ENCODE data around the gene ATRNL1.
A peak's percentile ranks its signal among the peaks of the same experiment; 100 is the strongest.

The ATRNL1 gene

DNA sequence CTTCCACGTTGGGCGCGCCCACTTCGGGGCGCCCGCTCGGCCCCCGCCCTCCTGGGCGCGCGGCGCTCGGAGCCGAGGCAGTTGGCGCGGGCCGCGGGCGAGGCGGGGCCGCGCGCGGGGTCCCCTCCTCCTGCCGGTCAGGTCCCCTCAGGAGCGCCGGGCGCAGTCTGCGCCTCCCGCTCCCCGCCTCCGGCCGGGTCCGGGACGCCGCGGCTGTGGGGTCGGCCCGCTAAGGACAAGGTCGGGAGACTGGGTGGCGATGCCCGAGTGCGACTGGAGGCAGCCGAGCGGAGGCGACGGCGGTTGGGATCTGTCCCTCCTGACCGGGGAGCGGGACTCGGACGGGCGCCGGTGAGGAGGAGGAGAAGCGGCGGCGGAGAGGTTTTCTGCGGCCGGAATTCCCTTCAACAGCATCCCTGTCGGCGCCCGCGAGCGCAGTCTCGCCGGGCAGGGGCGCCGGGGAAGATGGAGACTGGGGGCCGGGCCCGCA is at the start of gene ATRNL1:
TSS of gene ATRNL1 (plus strand) at position 80 of the 490 bp plus-strand sequence. CDS start at position 466, 386 bp downstream.
- Mint-ChIP-seq H3K36me3 (ENCODE audit: low read depth) (no peaks in the 10 kb centered on the region), H3K27ac (no peak within 1 kb of the TSS), H3K4me3 (peak within 1 kb of the TSS; percentile 65), H3K27me3 (peaks cover 53% of the 10 kb centered on the region), H3K4me1 (ENCODE audit: low read depth) (peaks cover 6% of the 10 kb centered on the region), H3K9me3 (no peaks in the 10 kb centered on the region)
- intact Hi-C loops (cut with micrococcal nuclease) = no loop called here

DNA sequence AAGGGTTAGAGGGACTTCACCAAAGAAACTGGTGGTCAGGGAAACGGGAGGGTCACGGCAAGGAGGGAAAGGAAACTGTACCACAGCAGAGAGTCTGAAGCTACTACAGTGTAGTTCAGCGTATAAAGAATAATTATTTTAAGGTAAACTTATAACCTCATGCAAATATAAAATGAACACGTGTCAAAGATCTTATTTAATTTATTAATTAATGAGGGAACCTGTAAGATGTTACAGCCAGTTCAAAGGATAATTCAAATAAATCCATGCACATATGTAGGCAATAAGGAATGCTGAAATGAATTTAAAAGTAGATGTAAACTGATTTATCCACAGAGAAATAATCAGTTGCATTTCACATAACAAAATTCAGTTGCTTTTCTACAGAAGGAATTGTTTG is 49.4 kb upstream of the ATRNL1 start:
- intact Hi-C loops (cut with micrococcal nuclease) = no loop called here
- Mint-ChIP-seq H3K27me3 (no peaks in the 10 kb centered on the region), H3K4me3 (no peak overlapping the region), H3K36me3 (ENCODE audit: low read depth) (no peaks in the 10 kb centered on the region), H3K9me3 (no peaks in the 10 kb centered on the region), H3K27ac (no peak overlapping the region), H3K4me1 (ENCODE audit: low read depth) (no peaks in the 10 kb centered on the region)

DNA sequence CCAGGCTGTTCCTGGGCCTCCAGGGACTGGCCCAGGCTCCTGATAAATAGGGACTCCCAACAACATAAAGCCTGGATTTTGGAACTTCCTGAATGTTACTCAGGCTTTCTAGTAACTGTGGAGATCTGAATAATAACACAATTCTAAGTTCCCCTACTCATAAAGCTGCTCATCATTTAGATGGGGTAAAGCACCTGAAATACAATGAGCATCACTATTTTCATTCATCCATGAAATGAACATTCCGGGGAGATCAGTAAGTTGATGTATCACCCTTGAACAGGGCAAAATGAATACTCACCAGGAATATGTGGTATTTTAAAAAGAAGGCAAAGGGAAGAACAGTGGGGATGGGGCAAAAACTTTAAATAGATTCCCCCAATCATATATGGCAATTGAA is 48.3 kb upstream of the ATRNL1 start:
- H3K27ac Mint-ChIP-seq = no peak overlapping the region
- intact Hi-C loops (cut with micrococcal nuclease) = no loop called here
- H3K4me1 Mint-ChIP-seq (ENCODE audit: low read depth) = no peaks in the 10 kb centered on the region
- H3K9me3 Mint-ChIP-seq = no peaks in the 10 kb centered on the region
- no peaks in the 10 kb centered on the region for H3K27me3 Mint-ChIP-seq
- no peak overlapping the region for H3K4me3 Mint-ChIP-seq
- H3K36me3 Mint-ChIP-seq (ENCODE audit: low read depth) = no peaks in the 10 kb centered on the region

DNA sequence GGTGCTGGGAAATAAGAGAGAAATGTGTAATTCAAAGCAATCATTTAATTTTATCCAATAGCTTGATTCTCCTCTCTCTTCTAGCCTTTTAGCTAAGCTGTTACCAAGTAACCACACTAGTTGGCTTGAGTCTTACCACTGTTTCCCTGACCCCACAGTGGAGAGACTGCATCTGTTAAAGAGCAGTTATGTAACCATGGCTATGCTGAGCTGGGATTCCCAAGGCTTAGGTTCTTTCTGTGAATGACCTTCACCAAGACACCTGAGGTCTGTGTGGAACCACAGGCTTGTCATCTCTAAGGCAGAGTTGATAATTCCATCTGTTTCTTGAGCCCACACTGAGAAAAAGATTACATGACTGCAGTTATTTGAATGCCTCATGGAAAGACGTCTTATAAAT is 47.7 kb upstream of the ATRNL1 start:
- Mint-ChIP-seq H3K9me3 (no peaks in the 10 kb centered on the region), H3K27ac (no peak overlapping the region), H3K4me3 (no peak overlapping the region), H3K27me3 (no peaks in the 10 kb centered on the region), H3K4me1 (ENCODE audit: low read depth) (no peaks in the 10 kb centered on the region), H3K36me3 (ENCODE audit: low read depth) (no peaks in the 10 kb centered on the region)
- intact Hi-C loops (cut with micrococcal nuclease) = no loop called here

DNA sequence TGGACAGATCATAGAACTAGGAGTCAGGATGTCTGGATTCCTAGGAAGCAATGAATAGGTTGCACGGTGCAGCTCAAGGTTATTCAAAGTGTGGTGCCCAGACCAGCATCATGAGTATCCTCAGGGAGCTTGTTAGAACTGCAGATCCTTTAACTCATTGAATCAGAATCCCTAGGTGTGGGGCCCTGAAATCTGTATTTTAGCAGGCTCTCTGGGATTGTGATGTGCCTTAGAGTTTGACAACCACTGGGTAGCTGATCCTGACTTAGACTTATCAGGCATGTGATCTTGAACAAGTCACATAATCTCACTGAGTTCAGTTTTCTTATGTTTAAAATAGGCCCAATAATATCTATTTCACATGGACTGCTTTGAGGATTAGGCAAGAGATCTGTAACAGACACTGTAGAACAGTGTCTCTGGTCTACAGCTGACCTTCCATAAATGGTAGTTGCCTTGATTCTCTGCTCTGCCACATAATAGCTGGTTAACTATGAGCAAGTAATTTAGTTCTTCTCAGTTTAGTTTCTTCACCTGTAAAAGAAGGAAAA is 46.4 kb upstream of the ATRNL1 start:
- no peak overlapping the region for H3K4me3 Mint-ChIP-seq
- no peaks in the 10 kb centered on the region for H3K27me3 Mint-ChIP-seq
- no peaks in the 10 kb centered on the region for H3K4me1 Mint-ChIP-seq (ENCODE audit: low read depth)
- H3K27ac Mint-ChIP-seq = no peak overlapping the region
- no peaks in the 10 kb centered on the region for H3K36me3 Mint-ChIP-seq (ENCODE audit: low read depth)
- H3K9me3 Mint-ChIP-seq = no peaks in the 10 kb centered on the region
- intact Hi-C loops (cut with micrococcal nuclease) = no loop called here

- no peak overlapping the region for H3K27ac Mint-ChIP-seq
- no peak overlapping the region for H3K4me3 Mint-ChIP-seq
- H3K36me3 Mint-ChIP-seq (ENCODE audit: low read depth) = no peaks in the 10 kb centered on the region
- H3K4me1 Mint-ChIP-seq (ENCODE audit: low read depth) = no peaks in the 10 kb centered on the region
- intact Hi-C loops (cut with micrococcal nuclease) = no loop called here
- H3K9me3 Mint-ChIP-seq = no peaks in the 10 kb centered on the region
- no peaks in the 10 kb centered on the region for H3K27me3 Mint-ChIP-seq
Observed at GRCh38 chr10:115047705-115048104, 45.5 kb upstream of the ATRNL1 start.

DNA sequence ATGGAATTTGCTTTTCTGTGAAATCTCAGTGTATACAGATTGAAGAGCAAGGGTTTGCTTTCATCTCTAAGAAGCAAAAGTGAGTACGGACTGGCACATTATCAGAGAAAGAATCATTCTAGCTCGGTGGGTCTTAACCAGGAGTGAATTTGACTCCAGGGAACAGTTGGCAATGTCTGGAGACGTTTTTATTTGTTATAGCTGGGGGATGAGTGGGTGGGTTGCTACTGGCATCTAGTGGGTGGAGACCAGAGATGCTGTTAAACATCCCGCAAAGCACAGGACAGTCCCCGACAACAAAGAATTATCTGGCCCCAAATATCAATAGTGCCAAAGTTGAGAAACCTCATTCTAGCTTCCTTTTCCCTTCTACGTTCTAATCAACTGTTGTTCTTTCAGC is 43.8 kb upstream of the ATRNL1 start:
- intact Hi-C loops (cut with micrococcal nuclease) = no loop called here

GRCh38 chr10:115049960-115050359 is 43.2 kb upstream of the ATRNL1 start:
- H3K27ac Mint-ChIP-seq = no peak overlapping the region
- no peaks in the 10 kb centered on the region for H3K27me3 Mint-ChIP-seq
- H3K4me3 Mint-ChIP-seq = no peak overlapping the region
- intact Hi-C loops (cut with micrococcal nuclease) = no loop called here
- no peaks in the 10 kb centered on the region for H3K4me1 Mint-ChIP-seq (ENCODE audit: low read depth)
- H3K36me3 Mint-ChIP-seq (ENCODE audit: low read depth) = no peaks in the 10 kb centered on the region
- no peaks in the 10 kb centered on the region for H3K9me3 Mint-ChIP-seq

More for the DNA sequence above, 43.8 kb upstream of the ATRNL1 start:
- no peak overlapping the region for H3K4me3 Mint-ChIP-seq
- no peaks in the 10 kb centered on the region for H3K36me3 Mint-ChIP-seq (ENCODE audit: low read depth)
- no peak overlapping the region for H3K27ac Mint-ChIP-seq
- no peaks in the 10 kb centered on the region for H3K27me3 Mint-ChIP-seq
- no peaks in the 10 kb centered on the region for H3K9me3 Mint-ChIP-seq
- H3K4me1 Mint-ChIP-seq (ENCODE audit: low read depth) = no peaks in the 10 kb centered on the region

- Mint-ChIP-seq H3K27me3 (no peaks in the 10 kb centered on the region), H3K27ac (no peak overlapping the region), H3K4me1 (ENCODE audit: low read depth) (no peaks in the 10 kb centered on the region)
Observed at GRCh38 chr10:115050375-115051010, 42.7 kb upstream of the ATRNL1 start.

GRCh38 chr10:115051216-115051615 is 41.9 kb upstream of the ATRNL1 start:
- H3K27me3 Mint-ChIP-seq = no peaks in the 10 kb centered on the region
- no peaks in the 10 kb centered on the region for H3K36me3 Mint-ChIP-seq (ENCODE audit: low read depth)
- H3K4me3 Mint-ChIP-seq = no peak overlapping the region
- no peak overlapping the region for H3K27ac Mint-ChIP-seq
- intact Hi-C loops (cut with micrococcal nuclease) = no loop called here
- no peaks in the 10 kb centered on the region for H3K4me1 Mint-ChIP-seq (ENCODE audit: low read depth)
- H3K9me3 Mint-ChIP-seq = no peaks in the 10 kb centered on the region

More at GRCh38 chr10:115050375-115051010, 42.7 kb upstream of the ATRNL1 start:
- Mint-ChIP-seq H3K36me3 (ENCODE audit: low read depth) (no peaks in the 10 kb centered on the region), H3K9me3 (no peaks in the 10 kb centered on the region), H3K4me3 (no peak overlapping the region)
- intact Hi-C loops (cut with micrococcal nuclease) = no loop called here

DNA sequence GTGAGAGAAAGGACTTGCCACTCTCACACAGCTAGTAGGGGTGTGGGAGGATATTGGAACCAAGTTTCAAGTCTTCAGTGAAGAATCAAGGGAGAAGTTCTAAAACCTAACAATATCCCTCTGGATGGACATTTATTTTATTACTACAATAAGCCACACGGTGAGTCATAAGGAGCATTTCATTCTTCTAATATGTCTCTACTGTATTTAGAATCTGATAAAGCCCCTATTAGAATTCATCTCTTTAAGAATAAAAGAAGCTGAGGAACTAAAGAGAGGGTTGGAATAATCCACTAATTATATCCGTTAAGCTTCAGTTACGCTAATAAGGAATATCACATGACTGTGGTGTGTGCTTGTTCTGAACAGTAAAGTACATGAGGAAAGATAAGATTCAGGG is 40.9 kb upstream of the ATRNL1 start:
- Mint-ChIP-seq H3K36me3 (ENCODE audit: low read depth) (no peaks in the 10 kb centered on the region), H3K4me3 (no peak overlapping the region), H3K4me1 (ENCODE audit: low read depth) (no peaks in the 10 kb centered on the region), H3K27me3 (no peaks in the 10 kb centered on the region), H3K27ac (no peak overlapping the region), H3K9me3 (no peaks in the 10 kb centered on the region)
- intact Hi-C loops (cut with micrococcal nuclease) = no loop called here

DNA sequence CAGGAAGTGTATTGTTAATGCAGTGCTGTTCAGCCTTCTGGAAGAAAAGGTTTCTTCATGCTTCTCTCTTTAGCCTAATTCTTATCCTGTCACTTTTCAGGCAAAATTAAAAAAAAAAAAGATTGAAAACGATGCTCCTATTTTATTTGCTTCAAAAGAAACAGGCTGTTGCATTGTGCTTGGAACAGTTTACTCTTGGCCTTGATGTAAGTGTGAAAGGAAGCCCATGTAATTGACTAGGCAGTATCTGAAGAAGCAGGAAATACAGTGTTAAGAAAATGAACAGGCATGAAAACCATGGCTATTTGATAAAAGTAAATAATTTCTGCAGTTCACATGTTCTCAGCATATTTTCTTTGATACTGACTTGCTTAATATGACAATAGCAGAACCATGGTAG is 40.4 kb upstream of the ATRNL1 start:
- no peaks in the 10 kb centered on the region for H3K27me3 Mint-ChIP-seq
- no peaks in the 10 kb centered on the region for H3K36me3 Mint-ChIP-seq (ENCODE audit: low read depth)
- no peak overlapping the region for H3K27ac Mint-ChIP-seq
- intact Hi-C loops (cut with micrococcal nuclease) = no loop called here
- H3K4me1 Mint-ChIP-seq (ENCODE audit: low read depth) = no peaks in the 10 kb centered on the region
- no peaks in the 10 kb centered on the region for H3K9me3 Mint-ChIP-seq
- H3K4me3 Mint-ChIP-seq = no peak overlapping the region

DNA sequence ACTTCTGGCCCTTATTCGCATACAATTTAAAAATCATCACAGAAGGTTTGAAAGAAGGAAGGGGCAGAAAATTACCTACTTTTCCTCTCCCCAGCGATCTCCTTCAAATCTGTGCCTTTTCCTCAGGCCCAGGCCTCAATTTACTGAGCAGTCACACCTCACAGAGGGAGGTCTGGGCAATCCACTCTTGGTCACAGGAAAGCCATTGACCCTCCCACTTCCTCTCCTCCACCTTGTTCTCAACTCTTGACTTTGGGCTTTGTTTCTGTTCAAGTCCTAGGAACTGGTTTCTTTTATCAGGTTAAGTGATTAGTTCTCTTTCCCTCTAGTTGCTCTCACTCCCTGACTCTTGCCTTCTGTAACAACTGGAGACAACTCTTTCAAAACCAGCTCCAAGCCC is 37.0 kb upstream of the ATRNL1 start:
- Mint-ChIP-seq H3K4me3 (no peak overlapping the region), H3K4me1 (ENCODE audit: low read depth) (no peaks in the 10 kb centered on the region), H3K36me3 (ENCODE audit: low read depth) (no peaks in the 10 kb centered on the region), H3K27ac (no peak overlapping the region), H3K27me3 (no peaks in the 10 kb centered on the region), H3K9me3 (no peaks in the 10 kb centered on the region)
- intact Hi-C loops (cut with micrococcal nuclease) = no loop called here

DNA sequence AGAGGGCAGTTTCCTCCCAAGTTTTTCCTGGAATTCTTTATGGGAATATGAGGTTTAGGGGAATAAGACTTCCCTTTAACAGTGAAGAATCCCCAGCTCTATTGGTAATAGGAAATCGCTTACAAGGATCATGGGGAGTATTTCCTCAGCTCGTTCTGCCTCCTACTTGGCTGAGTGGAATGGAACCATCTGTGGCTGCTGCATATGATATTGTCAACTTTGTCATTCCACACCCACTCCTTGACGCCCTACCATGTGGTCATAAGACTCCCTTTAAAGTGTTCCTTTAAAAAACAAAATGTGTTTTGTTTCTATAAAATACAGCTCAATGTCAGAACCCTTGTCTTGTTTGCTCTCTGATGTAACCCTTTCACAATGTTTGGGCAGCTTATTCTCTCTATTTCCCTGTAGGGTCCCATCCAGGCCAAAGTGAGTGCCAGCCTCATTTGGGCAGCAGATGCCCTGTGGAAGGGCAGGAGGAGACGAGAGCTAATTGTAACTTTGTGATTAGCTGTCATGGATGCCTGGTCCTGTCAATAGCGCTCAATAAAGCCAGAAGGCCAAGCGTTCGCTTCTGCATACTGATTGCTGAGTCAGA is 33.8 kb upstream of the ATRNL1 start:
- intact Hi-C loops (cut with micrococcal nuclease) = no loop called here
- H3K4me1 Mint-ChIP-seq (ENCODE audit: low read depth) = no peaks in the 10 kb centered on the region

More for the DNA sequence above, 33.8 kb upstream of the ATRNL1 start:
- no peaks in the 10 kb centered on the region for H3K9me3 Mint-ChIP-seq
- no peaks in the 10 kb centered on the region for H3K36me3 Mint-ChIP-seq (ENCODE audit: low read depth)
- no peak overlapping the region for H3K27ac Mint-ChIP-seq
- H3K4me3 Mint-ChIP-seq = no peak overlapping the region
- peaks cover 1% of the 10 kb centered on the region for H3K27me3 Mint-ChIP-seq
